Activated effector memory CD4-positive, alpha-beta T cell treated with anti-CD3 and anti-CD28 coated beads, Interleukin-2, amount 50 U/mL, for 16 hours (primary cell): ENCODE results near the gene PCDHGA1.
"Not testable (repeated sequence)": the region's sequence is repeated elsewhere in the genome, so short reads cannot be mapped to it uniquely, and the experiment has no call there.

ENCODE experiments used
- DNase-seq: peaks from one replicate; pipeline ENCODE4 v3.0.0-alpha.2; 2020

PCDHGA1 gene

DNA sequence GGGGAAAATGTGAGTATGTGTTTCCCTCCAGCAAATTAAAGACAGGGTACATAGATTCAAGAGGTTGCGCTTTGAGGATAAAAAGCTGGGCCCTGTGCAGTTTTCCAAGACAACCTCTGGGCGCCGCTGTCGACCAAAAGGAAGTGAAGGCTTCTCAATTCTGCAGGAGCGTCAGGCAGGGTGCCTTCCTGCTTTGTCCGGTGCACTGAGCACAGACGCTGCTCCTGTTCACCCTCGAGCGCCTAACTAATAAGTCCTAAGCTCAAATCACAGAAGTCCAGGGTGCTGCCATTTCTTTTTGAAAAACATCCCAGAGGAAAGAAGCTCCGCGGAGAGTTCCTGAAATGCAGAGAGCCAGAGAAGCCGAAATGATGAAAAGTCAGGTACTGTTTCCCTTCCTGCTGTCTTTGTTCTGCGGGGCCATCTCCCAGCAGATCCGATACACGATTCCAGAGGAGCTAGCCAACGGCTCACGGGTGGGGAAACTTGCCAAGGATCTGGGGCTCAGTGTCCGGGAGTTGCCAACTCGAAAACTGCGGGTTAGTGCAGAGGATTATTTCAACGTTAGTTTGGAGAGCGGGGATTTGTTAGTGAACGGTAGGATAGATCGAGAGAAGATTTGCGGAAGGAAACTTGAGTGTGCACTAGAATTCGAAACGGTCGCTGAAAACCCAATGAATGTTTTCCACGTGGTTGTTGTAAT, 19.8 kb downstream of the PCDHGA1 start, which contains the start of gene PCDHGB1:
Gene PCDHGB1, plus strand, starts transcription at position 183 of the 703 bp plus-strand sequence. Its CDS starts 162 bp downstream, at position 345.
- peak; percentile 72 for DNase-seq

DNA sequence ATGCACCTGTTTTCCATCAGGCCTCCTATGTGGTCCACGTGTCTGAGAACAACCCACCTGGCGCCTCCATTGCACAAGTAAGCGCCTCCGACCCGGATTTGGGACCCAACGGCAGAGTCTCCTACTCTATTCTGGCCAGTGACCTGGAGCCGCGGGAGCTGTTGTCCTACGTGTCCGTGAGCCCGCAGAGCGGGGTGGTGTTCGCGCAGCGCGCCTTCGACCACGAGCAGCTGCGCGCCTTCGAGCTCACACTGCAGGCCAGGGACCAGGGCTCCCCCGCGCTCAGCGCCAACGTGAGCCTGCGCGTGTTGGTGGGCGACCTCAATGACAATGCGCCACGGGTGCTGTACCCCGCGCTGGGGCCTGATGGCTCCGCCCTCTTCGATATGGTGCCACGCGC, 21.3 kb downstream of the PCDHGA1 start:
- no peak for DNase-seq

DNA sequence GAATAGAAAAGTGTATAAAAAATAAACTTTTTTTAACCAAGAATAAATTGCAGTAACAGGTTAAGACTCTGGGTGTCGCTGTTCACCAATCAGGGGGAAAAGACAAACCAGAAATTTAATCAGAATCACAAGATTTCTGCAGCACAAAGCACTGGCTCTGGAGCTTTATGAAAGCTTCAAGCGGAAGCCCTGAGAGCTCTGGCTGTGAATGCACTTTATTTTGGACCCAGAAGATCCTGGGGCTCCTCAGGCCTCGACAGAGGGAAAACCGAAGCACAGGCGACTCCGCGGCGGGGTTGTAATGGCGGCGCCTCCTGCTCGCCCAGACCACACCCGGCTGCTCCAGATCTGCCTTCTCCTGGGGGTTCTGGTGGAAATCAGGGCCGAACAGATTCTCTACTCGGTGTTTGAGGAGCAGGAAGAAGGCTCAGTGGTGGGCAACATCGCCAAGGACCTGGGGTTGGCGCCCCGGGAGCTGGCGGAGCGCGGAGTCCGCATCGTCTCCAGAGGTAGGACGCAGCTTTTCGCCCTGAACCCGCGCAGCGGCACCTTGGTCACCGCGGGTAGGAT, 24.7 kb downstream of the PCDHGA1 start, which contains the start of gene PCDHGA4:
Gene PCDHGA4, plus strand, starts transcription at position 122 of the 570 bp plus-strand sequence. Its CDS starts 87 bp downstream, at position 209.
- DNase-seq: no peak

DNA sequence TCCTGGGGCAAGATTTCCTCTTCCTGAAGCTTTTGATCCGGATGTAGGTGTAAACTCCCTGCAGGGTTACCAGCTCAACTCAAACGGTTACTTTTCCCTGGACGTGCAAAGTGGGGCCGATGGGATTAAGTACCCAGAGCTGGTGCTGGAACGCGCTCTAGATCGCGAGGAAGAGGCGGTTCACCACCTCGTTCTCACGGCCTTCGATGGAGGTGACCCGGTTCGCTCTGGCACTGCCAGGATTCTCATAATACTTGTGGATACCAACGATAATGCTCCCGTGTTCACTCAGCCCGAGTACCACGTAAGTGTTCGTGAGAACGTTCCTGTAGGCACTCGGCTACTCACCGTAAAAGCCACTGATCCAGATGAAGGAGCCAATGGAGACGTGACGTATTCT, 25.3 kb downstream of the PCDHGA1 start:
- DNase-seq: no peak

DNA sequence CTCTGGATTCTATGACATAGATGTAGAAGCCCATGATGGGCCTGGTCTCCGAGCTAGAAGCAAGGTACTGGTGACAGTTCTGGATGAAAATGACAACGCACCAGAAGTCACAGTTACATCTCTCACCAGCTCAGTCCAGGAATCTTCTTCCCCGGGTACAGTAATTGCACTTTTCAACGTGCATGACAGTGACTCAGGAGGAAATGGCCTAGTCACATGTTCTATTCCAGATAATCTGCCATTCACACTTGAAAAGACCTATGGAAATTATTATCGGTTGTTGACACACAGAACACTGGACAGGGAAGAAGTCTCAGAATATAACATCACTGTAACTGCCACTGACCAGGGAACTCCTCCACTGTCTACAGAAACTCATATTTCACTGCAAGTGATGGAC, 25.8 kb downstream of the PCDHGA1 start:
- no peak for DNase-seq

DNA sequence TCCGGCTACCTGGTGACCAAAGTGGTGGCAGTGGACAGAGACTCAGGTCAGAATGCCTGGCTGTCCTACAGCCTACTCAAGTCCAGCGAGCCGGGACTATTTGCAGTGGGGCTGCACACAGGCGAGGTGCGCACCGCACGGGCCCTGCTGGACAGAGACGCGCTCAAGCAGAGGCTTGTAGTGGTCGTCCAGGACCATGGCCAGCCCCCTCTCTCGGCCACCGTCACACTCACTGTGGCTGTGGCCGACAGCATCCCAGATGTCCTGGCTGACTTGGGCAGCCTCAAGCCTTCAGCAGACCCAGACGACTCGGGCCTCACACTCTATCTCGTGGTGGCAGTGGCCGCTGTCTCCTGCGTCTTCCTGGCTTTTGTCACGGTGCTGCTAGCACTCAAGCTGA, 26.6 kb downstream of the PCDHGA1 start:
- DNase-seq: no peak

DNA sequence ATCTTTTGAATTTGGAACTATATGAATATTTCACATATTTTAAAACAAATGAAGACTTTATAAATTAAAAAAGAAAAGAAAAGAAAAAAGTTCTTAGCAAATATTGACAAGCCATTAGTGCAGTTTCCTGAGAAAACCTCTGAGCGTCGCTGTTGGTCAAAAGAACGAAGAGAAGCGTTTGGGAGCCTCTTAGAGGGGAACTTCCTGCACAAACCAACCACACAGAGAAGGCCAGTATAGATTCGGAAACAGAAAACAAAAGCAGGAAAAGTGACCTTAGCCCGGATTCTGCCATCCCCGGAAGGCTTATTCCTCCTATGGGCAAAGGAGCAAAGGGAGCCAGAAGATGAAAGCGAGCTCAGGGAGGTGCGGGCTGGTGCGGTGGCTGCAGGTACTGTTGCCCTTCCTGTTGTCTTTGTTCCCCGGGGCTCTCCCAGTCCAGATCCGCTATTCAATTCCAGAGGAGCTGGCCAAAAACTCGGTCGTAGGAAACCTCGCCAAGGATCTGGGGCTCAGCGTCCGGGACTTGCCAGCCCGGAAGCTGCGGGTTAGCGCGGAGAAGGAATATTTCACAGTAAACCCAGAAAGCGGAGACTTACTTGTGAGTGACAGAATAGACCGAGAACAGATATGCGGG, 29.6 kb downstream of the PCDHGA1 start, which contains the start of gene PCDHGB2:
Gene PCDHGB2, plus strand, starts transcription at position 205 of the 637 bp plus-strand sequence. Its CDS starts 142 bp downstream, at position 347.
- no peak for DNase-seq

DNA sequence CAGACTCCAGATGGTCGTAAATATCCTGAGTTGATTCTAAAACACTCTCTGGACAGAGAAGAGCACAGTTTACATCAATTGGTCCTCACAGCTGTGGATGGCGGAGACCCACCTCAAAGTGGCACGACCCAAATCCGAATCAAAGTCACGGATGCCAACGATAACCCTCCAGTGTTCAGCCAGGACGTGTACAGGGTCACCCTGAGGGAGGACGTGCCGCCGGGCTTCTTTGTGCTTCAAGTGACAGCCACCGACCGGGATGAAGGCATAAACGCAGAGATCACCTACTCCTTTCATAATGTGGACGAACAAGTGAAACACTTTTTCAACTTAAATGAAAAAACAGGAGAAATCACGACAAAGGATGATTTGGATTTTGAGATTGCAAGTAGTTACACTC, 30.4 kb downstream of the PCDHGA1 start:
- no peak for DNase-seq

DNA sequence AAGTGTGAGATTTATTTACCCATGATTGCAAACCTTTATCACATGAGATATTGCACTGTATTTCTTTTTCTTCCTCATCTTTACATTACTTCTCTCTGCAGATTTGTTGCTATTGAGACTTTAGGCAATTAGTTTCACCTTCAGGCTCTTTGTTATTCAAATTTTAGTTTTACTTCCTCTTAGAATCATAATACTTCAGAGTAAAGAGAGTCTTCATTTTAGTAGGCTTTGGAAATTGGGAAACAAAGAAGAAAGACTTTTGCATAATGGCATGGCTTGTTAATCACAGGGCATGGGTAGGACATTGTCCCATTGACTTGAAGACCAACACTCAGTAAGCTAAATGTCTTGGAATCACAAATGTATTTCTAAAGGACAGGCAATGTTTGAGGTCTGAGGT, 32.4 kb downstream of the PCDHGA1 start:
- no peak for DNase-seq

DNA sequence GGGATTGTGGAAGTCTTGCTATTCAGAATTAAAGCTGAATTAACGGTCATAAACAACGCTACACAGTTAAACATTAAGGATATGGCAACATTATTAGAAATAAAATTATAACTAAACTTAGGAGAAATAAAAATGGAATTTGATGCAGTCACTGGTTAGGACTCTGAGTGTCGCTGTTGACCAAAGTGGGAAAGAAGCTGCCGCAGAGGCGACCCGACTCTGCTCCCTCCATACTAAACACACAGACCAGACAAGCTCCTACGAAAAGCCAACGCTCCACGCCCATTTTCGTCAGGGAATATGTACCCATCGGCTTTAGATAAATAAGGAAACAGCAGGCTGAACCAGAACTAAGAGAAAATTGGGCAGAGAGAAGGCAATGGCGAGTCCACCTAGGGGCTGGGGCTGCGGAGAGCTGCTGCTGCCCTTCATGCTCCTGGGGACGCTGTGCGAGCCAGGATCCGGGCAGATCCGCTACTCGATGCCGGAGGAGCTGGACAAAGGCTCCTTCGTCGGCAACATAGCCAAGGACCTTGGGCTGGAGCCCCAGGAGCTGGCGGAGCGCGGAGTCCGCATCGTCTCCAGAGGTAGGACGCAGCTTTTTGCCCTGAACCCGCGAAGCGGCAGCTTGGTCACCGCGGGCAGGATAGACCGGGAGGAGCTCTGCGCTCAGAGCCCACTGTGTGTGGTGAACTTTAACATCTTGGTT, 33.8 kb downstream of the PCDHGA1 start, which contains the start of gene PCDHGA5:
Gene PCDHGA5, plus strand, starts transcription at position 211 of the 709 bp plus-strand sequence. Its CDS starts 169 bp downstream, at position 380.
- no peak for DNase-seq

DNA sequence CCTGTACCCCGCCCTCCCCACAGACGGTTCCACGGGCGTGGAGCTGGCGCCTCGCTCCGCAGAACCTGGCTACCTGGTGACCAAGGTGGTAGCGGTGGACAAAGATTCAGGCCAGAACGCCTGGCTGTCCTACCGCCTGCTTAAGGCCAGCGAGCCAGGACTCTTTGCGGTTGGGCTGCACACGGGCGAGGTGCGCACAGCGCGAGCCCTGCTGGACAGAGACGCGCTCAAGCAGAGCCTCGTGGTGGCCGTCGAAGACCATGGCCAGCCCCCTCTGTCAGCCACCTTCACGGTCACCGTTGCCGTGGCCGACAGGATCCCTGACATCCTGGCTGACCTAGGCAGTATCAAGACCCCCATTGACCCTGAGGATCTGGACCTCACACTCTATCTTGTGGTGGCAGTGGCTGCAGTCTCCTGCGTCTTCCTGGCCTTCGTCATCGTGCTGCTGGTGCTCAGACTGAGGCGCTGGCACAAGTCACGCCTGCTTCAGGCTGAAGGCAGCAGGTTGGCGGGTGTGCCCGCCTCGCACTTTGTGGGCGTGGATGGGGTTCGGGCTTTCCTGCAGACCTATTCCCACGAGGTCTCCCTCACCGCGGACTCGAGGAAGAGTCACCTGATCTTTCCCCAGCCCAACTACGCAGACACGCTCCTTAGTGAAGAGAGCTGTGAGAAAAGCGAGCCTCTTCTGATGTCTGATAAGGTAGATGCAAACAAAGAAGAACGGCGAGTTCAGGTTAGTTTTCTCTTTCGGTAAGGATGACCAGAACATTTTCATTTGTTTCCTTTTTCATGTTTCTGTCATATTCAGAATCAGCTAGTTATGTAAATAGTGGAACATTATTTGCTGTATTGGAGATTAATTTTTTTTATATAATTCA, 35.9 kb downstream of the PCDHGA1 start:
- no peak for DNase-seq

DNA sequence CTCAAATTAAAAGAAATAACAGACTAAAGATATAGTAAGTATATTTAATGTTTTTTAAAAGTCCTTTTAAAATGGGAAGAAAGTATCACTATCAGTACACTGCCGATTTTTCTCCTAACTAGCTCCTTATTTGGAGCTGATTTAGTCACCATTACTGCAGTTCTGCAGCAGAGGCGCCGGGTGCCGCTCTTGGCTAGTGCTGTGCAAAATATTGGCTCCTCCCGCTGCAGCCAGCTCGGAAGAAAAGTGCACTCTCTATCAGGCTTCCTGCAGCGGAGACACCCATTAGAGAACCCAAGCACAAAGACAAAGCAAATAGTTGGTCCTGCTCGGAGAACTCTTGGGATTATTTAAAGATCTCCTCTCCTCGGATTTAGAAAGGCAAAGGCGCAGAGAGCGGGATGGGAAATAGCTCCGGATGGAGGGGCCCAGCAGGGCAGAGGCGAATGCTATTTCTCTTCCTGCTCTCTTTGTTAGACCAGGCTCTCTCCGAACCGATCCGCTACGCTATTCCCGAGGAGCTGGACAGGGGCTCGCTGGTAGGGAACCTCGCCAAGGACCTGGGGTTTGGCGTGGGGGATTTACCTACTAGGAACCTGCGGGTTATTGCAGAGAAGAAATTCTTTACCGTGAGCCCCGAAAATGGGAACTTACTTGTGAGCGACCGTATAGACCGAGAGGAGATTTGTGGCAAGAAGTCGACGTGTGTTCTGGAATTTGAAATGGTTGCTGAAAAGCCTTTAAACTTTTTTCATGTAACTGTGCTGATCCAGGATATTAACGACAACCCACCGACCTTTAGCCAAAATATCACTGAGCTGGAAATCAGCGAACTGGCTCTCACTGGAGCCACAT, 39.9 kb downstream of the PCDHGA1 start, which contains the start of gene PCDHGB3:
Gene PCDHGB3, plus strand, starts transcription at position 249 of the 855 bp plus-strand sequence. Its CDS starts 153 bp downstream, at position 402.
- DNase-seq: peak; percentile 77

DNA sequence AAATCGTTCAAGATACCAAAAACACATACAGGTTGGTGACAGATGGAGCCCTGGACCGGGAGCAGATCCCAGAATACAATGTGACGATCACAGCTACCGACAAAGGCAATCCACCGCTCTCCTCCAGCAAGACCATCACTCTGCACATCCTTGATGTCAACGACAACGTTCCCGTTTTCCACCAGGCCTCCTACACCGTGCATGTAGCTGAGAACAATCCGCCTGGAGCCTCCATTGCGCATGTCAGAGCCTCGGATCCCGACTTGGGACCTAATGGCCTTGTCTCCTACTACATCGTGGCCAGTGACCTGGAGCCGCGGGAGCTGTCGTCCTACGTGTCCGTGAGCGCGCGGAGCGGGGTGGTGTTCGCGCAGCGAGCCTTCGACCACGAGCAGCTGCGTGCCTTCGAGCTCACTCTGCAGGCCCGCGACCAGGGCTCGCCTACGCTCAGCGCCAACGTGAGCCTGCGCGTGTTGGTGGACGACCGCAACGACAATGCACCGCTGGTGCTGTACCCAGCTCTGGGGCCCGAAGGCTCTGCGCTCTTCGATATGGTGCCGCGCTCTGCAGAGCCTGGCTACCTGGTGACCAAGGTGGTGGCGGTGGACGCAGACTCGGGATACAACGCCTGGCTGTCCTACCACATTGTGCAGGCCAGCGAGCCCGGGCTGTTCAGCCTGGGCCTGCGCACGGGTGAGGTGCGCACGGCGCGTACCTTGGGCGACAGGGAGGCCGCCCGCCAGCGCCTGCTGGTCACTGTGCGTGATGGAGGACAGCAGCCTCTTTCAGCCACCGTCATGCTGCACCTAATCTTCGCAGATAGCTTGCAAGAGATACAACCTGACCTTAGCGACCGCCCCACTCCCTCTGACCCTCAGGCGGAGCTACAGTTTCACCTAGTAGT, 41.5 kb downstream of the PCDHGA1 start:
- DNase-seq: no peak

DNA sequence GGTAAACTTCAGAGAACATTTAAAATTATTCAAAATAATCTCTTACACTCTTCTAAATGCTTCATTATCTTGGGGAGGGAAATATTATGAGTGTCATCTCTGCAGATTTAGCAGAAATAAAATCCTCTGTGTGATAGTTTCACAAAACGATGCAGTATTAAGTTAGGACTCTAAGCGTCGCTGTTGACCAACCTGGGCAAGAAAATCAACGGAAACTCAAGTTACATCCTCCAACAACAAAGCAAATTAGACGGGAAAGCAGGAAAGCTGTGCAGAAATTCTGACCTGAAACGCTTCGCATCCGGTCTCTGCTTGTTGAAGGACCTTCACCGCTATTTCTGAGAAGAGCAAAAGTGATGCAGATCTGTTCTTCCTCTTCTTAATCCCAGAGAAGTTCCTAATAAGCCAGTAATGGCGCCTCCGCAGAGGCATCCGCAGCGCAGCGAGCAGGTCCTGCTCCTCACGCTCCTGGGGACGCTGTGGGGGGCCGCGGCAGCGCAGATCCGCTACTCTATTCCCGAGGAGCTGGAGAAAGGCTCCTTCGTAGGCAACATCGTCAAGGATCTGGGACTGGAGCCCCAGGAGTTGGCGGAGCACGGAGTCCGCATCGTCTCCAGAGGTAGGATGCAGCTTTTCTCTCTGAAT, 43.5 kb downstream of the PCDHGA1 start, which contains the start of gene PCDHGA6:
Gene PCDHGA6, plus strand, starts transcription at position 219 of the 645 bp plus-strand sequence. Its CDS starts 193 bp downstream, at position 412.
- no peak for DNase-seq

DNA sequence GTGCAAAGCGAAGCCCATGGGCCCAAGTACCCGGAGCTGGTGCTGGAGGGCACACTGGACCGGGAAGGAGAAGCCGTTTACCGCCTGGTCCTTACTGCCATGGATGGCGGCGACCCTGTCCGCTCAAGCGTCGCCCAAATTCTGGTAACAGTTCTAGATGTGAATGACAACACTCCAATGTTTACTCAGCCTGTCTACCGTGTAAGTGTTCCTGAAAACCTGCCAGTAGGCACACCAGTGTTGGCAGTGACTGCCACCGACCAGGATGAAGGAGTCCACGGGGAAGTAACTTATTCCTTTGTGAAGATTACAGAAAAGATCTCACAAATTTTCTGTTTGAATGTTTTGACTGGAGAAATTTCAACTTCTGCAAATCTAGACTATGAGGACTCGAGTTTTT, 44.3 kb downstream of the PCDHGA1 start:
- no peak for DNase-seq

DNA sequence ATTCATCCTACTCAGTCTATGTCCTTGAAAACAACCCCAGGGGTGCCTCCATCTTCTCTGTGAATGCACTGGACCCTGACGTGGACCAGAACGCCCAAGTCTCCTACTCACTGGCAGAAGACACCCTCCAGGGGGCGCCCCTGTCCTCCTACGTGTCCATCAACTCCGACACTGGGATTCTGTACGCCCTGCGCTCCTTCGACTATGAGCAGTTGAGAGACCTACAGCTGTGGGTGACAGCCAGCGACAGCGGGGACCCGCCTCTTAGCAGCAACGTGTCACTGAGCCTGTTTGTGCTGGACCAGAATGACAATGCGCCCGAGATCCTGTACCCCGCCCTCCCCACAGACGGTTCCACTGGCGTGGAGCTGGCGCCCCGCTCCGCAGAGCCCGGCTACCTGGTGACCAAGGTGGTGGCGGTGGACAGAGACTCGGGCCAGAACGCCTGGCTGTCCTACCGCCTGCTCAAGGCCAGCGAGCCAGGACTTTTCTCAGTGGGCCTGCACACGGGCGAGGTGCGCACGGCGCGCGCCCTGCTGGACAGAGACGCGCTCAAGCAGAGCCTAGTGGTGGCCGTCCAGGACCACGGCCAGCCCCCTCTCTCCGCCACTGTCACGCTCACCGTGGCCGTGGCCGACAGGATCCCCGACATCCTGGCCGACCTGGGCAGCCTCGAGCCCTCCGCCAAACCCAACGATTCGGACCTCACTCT, 45.3 kb downstream of the PCDHGA1 start:
- not testable (repeated sequence) for DNase-seq

DNA sequence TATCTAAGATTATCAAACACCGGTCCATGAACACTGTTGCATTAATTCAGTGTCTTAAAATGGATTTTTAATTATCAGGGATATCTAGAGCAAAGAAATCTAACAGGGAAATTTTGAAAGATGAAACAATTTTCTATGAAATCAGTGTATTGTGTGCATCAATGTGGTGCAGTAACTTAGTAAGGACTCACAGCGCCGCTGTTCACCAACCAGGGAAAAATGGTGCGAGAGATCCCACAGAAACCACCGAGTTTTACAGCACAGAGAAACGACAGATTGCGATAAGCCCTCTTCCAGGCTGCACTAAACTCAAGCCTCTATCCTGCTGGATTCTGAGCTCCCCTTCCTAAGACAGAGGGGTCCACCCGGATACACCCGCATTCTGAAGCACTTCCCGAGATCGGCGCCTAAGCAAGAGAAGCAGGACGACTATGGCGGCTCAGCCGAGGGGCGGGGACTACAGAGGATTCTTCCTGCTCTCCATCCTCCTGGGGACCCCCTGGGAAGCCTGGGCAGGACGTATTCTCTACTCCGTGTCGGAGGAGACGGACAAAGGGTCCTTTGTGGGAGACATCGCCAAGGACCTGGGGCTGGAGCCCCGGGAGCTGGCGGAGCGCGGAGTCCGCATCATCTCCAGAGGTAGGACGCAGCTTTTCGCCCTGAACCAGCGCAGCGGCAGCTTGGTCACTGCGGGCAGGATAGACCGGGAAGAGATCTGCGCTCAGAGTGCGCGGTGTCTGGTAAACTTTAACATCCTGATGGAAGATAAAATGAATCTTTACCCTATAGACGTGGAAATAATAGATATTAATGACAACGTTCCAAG, 52.4 kb downstream of the PCDHGA1 start, which contains the start of gene PCDHGA7:
Gene PCDHGA7, plus strand, starts transcription at position 274 of the 826 bp plus-strand sequence. Its CDS starts 158 bp downstream, at position 432.
- no peak for DNase-seq
